ENCODE data around the gene NAB2.

Gene NAB2

GRCh38 chr12:57088354-57089270 is at the start of gene NAB2:
NAB2 (plus strand) TSS chr12:57089114; CDS start chr12:57089272, 158 bp downstream.
- Histone ChIP-seq H3K4me3 (ENCODE audit: low read depth, low read length) (peak within 1 kb of the TSS; percentile 84), H3K4me1 (ENCODE audit: control insufficient read depth, insufficient read depth, low read length) (peaks cover 12% of the 10 kb centered on the region), H3K36me3 (ENCODE audit: control insufficient read depth in 2 of 2, insufficient read depth in 1 of 2, low read length in 2 of 2) (peaks cover 0 to 30% of the 10 kb centered on the region in 2 experiments; a peak in 1 of 3 replicates), H3K27ac (ENCODE audit: extremely low read depth, low read depth, low read length) (peak within 1 kb of the TSS; percentile 80), H3K9me3 (ENCODE audit: control insufficient read depth, insufficient read depth, low read depth, low read length) (no peaks in the 10 kb centered on the region)
- POLR2A ChIA-PET, result interaction anchor here (0.5 to 4.5 kb wide), 12 partner anchors 9 to 409 kb away, joined by 3 to 53 read pairs (median 6); partner anchors contain the start of genes LRP1, MYO1A, NEMP1 and PTGES3
- CTCF ChIA-PET, result interaction anchor here (0.5 to 1.0 kb wide), 5 partner anchors 9 to 76 kb away, joined by 3 to 6 read pairs (median 3); no protein-coding TSS in a partner anchor
- TF ChIP-seq, protein P1, sequence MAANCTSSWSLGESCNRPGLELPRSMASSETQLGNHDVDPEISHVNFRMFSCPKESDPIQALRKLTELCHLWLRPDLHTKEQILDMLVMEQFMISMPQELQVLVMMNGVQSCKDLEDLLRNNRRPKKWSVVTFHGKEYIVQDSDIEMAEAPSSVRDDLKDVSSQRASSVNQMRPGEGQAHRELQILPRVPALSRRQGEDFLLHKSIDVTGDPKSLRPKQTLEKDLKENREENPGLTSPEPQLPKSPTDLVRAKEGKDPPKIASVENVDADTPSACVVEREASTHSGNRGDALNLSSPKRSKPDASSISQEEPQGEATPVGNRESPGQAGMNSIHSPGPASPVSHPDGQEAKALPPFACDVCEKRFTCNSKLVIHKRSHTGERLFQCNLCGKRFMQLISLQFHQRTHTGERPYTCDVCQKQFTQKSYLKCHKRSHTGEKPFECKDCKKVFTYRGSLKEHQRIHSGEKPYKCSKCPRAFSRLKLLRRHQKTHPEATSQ (tag by site-specific recombination; IDR thresholded peaks at IDR 0.05), result 0 out of 2 replicates have a peak, but pooled peaks have one; percentile 52
- TF ChIP-seq ZNF48 (tag by site-specific recombination; IDR thresholded peaks at IDR 0.05), result no peak
- TF ChIP-seq ZBTB8A (tag by site-specific recombination; IDR thresholded peaks at IDR 0.05), result peak; percentile 92
- no peak for TF ChIP-seq ZNF112 (tag by site-specific recombination; IDR thresholded peaks at IDR 0.05)
- no peak for TF ChIP-seq OVOL3 (tag by site-specific recombination; IDR thresholded peaks at IDR 0.05)
- TF ChIP-seq, protein P2, sequence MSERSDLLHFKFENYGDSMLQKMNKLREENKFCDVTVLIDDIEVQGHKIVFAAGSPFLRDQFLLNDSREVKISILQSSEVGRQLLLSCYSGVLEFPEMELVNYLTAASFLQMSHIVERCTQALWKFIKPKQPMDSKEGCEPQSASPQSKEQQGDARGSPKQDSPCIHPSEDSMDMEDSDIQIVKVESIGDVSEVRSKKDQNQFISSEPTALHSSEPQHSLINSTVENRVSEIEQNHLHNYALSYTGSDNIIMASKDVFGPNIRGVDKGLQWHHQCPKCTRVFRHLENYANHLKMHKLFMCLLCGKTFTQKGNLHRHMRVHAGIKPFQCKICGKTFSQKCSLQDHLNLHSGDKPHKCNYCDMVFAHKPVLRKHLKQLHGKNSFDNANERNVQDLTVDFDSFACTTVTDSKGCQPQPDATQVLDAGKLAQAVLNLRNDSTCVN (tag by site-specific recombination; optimal IDR thresholded peaks at IDR 0.05), result peak; percentile 87
- TF ChIP-seq ZBTB7A (tag by site-specific recombination; IDR thresholded peaks at IDR 0.05; ENCODE audit: low read depth), result peak; percentile 72; the same call in 1 of the 2 replicates
- no peak for TF ChIP-seq AEBP2 (tag by site-specific recombination; IDR thresholded peaks at IDR 0.05; ENCODE audit: borderline replicate concordance)
- no peak for TF ChIP-seq ZBTB6 (tag by site-specific recombination; IDR thresholded peaks at IDR 0.05)
- TF ChIP-seq PRDM2 (tag by site-specific recombination; IDR thresholded peaks at IDR 0.05; ENCODE audit: borderline replicate concordance), result no peak
- no peak for TF ChIP-seq ZNF423 (tag by site-specific recombination; IDR thresholded peaks at IDR 0.05)
- TF ChIP-seq ZNF704 (tag by site-specific recombination; IDR thresholded peaks at IDR 0.05), result no peak
- no peak for TF ChIP-seq ZNF544 (tag by site-specific recombination; IDR thresholded peaks at IDR 0.05)
- no peak for TF ChIP-seq ZNF837 (tag by site-specific recombination; IDR thresholded peaks at IDR 0.05)
- TF ChIP-seq ZNF473 (tag by site-specific recombination; IDR thresholded peaks at IDR 0.05), result no peak
- no peak for TF ChIP-seq ZFP3 (tag by site-specific recombination; IDR thresholded peaks at IDR 0.05; ENCODE audit: low read depth)
- peak; percentile 98 for TF ChIP-seq ZXDB (tag by site-specific recombination; IDR thresholded peaks at IDR 0.05)
- peak; percentile 38; the same call in 1 of the 2 replicates for TF ChIP-seq ZNF146 (tag by site-specific recombination; IDR thresholded peaks at IDR 0.05)
- TF ChIP-seq ZNF140 (tag by site-specific recombination; IDR thresholded peaks at IDR 0.05), result no peak
- TF ChIP-seq ZNF701 (tag by site-specific recombination; IDR thresholded peaks at IDR 0.05), result no peak
- peak; percentile 39 for TF ChIP-seq KLF9 (tag by site-specific recombination; IDR thresholded peaks at IDR 0.05; ENCODE audit: low read depth)
- no peak for TF ChIP-seq ZNF354C (tag by site-specific recombination; IDR thresholded peaks at IDR 0.05; ENCODE audit: borderline replicate concordance, low read depth)
- no peak for TF ChIP-seq ZNF311 (tag by site-specific recombination; IDR thresholded peaks at IDR 0.05; ENCODE audit: borderline replicate concordance)
- no peak for TF ChIP-seq ZNF416 (tag by site-specific recombination; IDR thresholded peaks at IDR 0.05)
